PC-3 (cell line): ENCODE data around the gene JHY.

Experiments
- CTCF ChIP-seq: fragments of 300-600 bp; sonication (generic); conservative IDR thresholded peaks from 2 replicates; pipeline ENCODE4 v1.5.1; 2017; ENCODE audit warnings: antibody characterized with exemption, low read depth, mild to moderate bottlenecking, low read length
- EZH2 ChIP-seq: fragments of 300-600 bp; sonication (generic); IDR thresholded peaks from one replicate; pipeline ENCODE4 v1.6.1; 2017; ENCODE audit warnings: antibody characterized with exemption, mild to moderate bottlenecking, low read length; ENCODE audit not compliant: unreplicated experiment
- EZH2phosphoT487 ChIP-seq: fragments of 300-600 bp; sonication (generic); IDR thresholded peaks from 2 replicates; pipeline ENCODE4 v1.6.1; 2018; ENCODE audit warnings: mild to moderate bottlenecking, antibody characterized with exemption, low read length, borderline replicate concordance

- no peak for TF ChIP-seq CTCF
- TF ChIP-seq EZH2 = peak; percentile 83
- peak; percentile 56; the same call in 1 of the 2 replicates for TF ChIP-seq EZH2phosphoT487
Measured at GRCh38 chr11:122984186-122985011, 101.8 kb downstream of the JHY start.
